NB4 (cell line): Measurements from ENCODE around the gene FSTL5.

Experiments
- CTCF ChIP-seq: IDR thresholded peaks from one replicate; pipeline ENCODE4 v1.5.1; 2012; ENCODE audit warnings: low read depth, low read length
- MYC ChIP-seq: IDR thresholded peaks from 2 replicates; pipeline ENCODE4 v1.6.1; 2011; ENCODE audit warnings: low read depth, low read length

- TF ChIP-seq CTCF (no peak), MYC (no peak)
These were observed 270.8 kb downstream of the FSTL5 start for GRCh38 chr4:161892951-161893350.
